NCI-H748 treated with DMSO at 0.1 percent for 48 hours (cell line): ENCODE data around the gene STAMBP.
"Not testable (repeated sequence)": the region's sequence is repeated elsewhere in the genome, so short reads cannot be mapped to it uniquely, and the experiment has no call there.

Source experiments
- DNase-seq: peaks from one replicate; lab custom pipeline; 2025; lab: John Stamatoyannopoulos, UW

STAMBP gene

DNA sequence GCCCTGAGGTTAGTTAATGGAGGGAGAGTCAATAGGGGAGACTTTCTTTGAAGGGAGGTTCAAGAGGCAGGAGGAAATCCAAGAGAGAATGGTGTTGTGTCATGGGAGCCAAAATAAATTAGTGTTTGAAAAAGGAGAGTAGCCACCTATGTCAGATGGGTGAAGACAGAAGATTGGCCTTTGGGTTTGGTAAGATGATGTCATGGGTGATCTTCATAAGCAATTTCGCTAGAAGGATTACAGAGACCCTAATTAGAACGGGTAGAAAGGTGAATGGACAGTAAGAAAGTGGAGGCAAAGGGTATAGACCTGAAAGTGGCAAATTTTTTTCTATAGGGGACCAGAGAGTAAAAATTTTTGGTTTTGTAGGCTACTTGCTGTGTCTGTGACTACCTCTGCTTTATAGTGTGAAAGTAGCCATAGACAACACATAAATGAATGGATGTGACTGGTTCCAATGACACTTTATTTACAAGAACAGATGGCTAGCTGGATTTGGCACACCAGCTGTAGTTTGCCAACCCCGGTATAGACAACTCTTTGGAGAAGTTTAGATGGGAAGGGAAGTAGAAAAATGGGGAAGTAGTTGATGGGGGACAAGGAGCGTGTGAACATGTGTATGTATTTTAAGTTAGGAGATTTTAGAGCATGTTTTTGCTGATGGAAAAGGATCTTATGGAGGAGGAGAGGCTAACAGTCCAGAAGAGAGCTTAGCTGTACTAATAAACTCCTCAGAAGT is 9.3 kb downstream of the STAMBP start:
- no peak for DNase-seq

DNA sequence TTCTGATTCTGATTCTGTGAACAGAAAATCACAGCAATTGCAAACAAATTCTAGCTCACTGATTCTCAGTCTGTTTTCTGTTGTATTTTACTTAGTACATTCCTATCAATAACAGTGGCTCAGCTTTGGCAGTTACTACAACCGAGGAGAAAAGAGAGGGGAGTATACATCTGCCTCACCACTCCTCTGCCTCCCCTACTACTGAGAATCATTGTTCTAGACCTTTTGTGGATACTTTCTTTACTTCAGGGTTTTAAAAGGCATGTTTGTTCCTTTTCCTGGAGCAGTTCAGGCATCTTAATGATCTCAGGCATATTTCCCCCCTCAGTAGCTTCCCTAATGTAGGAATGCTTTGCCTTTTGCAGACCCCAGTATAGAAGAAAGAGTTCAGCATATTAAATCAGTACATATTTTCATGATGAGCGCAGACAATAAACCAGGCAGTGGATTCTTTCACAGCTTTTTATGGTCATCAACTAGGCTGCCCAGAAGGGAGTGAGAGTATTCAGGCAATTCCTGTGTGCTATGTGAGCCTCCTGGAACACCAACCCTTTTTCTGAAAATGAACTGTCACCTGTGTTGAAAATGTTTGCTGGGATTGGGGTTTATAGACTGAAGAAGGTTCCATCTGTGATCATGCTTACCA is 10.3 kb downstream of the STAMBP start:
- DNase-seq = no peak

GRCh38 chr2:73839653-73840411 is 11.1 kb downstream of the STAMBP start:
- DNase-seq = no peak

DNA sequence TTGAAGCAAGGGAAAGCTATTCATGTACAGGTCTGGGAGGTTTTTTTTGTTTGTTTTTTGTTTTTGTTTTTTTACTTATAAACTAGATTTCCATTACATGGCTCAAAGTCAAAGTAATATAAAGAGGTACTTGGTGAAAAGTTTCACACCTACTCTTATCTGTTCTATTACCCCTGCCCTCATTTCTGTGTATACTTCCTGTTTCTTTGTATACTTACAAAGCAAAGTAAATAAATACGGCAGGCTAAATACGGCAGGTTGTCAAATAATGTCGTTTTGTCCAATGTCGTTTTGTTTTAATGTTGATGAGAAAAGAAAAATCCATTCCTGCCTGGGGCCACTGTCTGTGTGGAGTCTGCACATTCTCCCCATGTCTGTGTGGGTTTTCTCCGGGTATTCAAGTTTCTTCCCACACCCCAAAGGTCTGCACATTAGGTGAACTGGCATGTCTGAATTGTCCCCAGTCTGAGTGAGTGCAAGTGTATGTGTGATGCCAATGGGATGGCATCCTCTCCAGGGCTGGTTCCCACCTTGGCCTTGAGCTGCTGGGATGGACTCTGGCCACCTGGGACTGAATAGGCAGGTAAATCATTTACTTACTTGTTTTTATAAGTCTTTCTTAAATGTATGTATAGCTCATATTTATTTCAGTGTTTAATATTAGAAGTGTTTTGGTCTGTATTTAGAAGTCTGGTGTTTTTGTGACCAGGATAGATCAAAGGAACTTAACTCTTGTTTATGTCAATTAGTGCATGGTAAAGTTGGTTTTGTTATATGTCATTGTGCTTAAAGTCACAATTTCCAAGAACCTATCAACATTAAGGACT is 13.4 kb downstream of the STAMBP start:
- DNase-seq = no peak

GRCh38 chr2:73842739-73843019 is 13.9 kb downstream of the STAMBP start:
- no peak for DNase-seq

DNA sequence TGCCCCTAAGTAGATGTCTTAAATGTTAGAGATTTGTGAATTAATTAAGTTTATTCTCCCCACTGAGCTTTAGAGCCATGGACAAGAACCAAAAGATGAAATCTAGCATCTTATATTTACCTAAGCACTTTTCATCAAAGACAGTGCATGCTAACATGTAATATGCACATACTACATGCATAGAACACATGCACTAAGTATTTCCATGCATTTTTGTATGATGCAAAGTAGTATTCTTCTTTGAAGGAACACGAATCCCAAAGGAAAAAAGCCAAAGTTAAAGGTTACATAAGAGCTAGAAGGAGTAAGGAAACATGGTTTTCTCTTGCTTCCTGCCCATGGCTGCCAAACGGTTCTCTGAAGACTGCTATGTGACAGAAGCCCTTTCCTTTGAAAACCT is 15.3 kb downstream of the STAMBP start:
- DNase-seq = no peak

DNA sequence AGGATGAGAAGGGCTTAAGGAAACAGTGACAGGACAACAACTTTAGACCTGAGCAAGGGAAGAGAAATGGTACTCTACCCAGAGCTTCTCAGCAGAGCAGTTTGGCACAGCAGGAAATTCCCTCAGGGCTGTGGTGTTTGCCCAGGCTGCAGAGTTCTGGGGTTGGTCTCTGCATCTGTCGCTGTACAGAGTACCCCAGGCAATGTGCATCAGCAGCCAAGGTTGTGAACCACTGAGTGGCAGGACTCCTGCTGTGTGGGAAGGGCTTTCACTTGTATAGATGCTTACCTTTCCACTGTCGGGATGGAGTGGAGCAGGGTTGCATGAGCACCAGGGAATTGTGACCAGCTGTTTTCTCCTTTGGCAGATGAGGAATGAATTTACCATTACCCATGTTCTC is 21.2 kb downstream of the STAMBP start:
- no peak for DNase-seq

- no peak for DNase-seq
Observed at GRCh38 chr2:73851274-73851673, 22.5 kb downstream of the STAMBP start.

DNA sequence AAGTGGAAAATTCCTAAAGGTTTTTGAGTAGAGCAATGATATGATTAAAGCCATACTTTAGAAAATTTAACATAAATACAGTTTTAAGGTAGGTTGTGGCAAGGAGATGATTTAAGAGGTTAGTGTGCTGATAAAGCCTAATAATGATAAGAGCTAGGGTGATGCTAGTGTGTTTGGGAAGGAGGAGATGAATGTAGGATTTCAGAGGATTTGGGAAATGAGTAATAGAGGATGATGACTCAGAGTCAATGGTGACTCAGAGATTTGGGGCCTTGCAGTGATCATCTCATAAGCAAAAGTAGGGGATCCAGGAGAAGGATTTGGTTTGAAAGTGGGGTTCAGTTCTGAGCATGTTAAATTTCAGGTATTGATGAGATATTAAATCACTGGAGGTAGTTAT is 23.3 kb downstream of the STAMBP start:
- DNase-seq = no peak

DNA sequence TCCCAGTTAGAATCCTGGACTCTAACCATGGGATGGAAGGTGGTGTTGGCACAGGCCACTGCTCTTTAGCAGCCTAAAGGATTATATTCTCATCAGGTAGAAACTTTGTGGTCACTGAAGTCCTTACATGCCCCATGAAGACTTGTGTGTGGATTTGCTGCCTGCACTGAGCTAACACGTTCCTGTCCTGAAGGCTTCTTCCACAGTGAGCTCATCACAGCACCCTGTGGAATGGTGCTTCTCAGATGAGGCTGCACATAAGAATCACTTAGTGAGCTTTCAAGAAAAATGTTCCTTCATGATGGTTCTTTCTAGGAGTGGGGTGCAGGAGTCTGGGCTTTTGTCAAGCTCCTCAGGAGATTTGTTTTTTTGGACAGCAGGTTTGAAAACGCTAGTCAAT is 26.8 kb downstream of the STAMBP start:
- no peak for DNase-seq

GRCh38 chr2:73856214-73856613 is 27.5 kb downstream of the STAMBP start:
- DNase-seq = no peak

DNA sequence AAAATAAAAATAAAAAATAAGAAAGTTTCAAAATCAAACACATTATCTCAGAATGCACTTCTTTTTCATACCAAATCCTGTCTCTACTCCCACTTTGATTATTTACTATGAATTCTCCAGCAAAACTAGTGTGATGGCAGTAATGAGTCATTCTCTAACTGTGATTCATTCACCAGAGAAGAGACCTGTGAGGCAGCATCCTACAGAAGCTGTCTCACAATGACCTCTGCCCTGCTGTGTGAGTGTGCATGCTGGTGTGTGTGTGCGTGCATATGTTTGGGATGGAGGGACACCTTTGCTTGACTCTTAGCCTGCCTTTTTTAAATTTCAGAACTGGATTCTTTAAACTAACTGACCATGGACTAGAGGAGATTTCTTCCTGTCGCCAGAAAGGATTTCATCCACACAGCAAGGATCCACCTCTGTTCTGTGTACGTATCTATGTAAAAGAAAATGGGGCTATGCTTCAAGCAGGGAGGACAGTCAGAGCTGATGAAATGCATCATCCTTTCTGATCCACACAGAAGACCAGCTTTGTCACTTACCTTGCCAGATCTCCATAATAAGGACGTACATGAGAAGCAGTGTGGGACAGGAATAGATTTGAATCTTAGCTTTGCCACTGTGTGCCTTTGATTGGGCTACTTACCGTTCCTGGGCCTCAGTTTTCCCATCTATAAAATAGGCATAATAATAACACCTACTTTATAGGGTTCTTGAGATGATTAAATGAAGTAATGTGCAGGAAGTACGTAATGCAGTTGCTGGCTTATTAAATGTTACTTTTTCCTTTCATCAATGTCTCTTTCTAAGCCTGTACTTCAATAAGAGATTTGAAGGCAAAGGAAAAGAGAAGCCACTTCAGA is 31.2 kb downstream of the STAMBP start:
- DNase-seq = no peak

DNA sequence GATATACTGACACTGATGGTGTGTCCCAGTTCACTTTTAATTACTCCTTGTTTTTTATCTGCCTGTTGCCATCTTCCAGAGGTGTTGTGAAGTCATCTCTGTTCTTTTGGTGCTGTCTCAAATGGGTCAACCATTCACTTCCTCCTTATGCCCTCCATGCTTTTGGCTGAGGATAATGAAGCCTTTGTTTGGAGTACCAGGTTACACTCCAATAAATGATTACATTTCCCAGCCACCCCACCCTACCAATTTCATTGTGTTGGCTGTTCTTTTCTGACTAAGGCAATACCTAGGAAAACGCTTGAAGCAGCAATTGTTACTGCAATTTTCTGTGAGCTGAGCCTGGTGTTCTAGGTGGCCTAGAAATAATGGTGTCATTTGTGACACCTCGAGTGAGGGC is 34.2 kb downstream of the STAMBP start:
- no peak for DNase-seq

DNA sequence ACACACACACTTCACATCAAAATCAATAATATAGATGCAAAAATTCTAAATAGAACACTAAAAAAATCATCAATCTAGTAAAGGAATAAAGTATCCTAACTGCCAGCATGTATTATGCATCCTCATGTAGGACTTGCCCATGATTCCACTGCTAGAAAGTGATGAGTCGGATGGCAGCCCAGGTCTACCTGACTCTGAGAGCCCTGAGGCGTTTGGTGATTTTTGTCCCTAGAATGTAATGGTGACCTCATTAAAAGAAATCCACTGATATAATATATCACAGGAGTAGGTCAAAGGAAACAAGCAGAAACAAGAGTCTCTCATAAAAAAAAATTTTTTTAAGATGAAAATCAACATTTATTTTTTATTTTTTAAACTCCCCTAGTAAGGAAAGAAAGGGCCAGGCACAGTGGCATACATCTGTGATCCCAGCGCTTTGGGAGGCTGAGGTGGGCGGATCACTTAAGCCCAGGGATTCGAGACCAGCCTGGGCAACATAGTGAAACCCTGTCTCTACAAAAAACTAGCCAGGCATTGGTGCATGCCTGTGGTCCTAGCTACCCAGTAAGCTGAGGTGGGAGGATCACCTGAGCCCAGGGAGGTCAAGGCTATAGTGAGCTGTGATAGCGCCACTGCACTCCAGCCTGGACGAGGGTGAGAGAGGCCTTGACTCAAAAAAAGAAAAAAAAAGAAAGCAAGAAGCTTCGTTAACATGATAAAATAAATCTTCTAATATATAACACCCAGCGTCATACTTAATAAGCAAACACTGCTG is 39.6 kb downstream of the STAMBP start:
- DNase-seq = no peak

- DNase-seq = no peak
Observed at GRCh38 chr2:73870084-73870483, 41.3 kb downstream of the STAMBP start.

GRCh38 chr2:73877071-73877802 is 48.5 kb downstream of the STAMBP start:
- DNase-seq = no peak

DNA sequence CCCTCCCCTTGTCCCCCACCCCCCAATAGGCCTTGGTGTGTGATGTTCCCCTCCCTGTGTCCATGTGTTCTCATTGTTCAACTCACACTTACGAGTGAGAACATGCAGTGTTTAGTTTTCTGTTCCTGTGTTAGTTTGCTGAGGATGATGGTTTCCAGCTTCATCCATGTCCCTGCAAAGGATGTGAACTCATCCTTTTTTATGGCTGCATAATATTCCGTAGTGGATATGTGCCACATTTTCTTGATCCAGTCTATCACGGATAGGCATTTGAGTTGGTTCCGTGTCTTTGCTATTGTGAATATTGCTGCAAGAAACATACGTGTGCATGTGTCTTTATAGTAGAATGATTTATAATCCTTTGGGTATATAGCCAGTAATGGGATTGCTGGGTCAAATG is 49.2 kb downstream of the STAMBP start:
- DNase-seq = not testable (repeated sequence)

- no peak for DNase-seq
Observed at GRCh38 chr2:73885406-73885805, 56.6 kb downstream of the STAMBP start.

- no peak for DNase-seq
Observed at GRCh38 chr2:73886357-73886756, 57.6 kb downstream of the STAMBP start.
